ENCODE measurements around the gene PDIA5. TPM values are rescaled to one million over a fixed set of nuclear protein-coding genes. Genes with fewer than 3 reads are reported as not detected.
"Not testable (repeated sequence)": the region's sequence is repeated elsewhere in the genome, so short reads cannot be mapped to it uniquely, and the experiment has no call there.

The PDIA5 gene
- total RNA-seq, 1 donor from 2014 or later, result 28.5 TPM

- Mint-ChIP-seq H3K9me3 (no peaks in the 10 kb centered on the region), H3K4me1 (ENCODE audit: unreplicated experiment) (peaks cover 18% of the 10 kb centered on the region), H3K27me3 (no peaks in the 10 kb centered on the region), H3K27ac (no peak overlapping the region), H3K4me3 (no peak overlapping the region), H3K36me3 (peaks cover 29% of the 10 kb centered on the region)
- DNase-seq (ENCODE audit: extremely low spot score, unreplicated experiment), result no peak
- TF ChIP-seq CTCF (conservative IDR thresholded peaks at IDR 0.05), result no peak
Observed at GRCh38 chr3:123148772-123149171, 81.9 kb downstream of the PDIA5 start.

- no peak for DNase-seq (ENCODE audit: extremely low spot score, unreplicated experiment)
- no peak for TF ChIP-seq CTCF (conservative IDR thresholded peaks at IDR 0.05)
- Mint-ChIP-seq H3K27ac (no peak overlapping the region), H3K27me3 (no peaks in the 10 kb centered on the region), H3K4me1 (ENCODE audit: unreplicated experiment) (peaks cover 12% of the 10 kb centered on the region), H3K9me3 (no peaks in the 10 kb centered on the region), H3K4me3 (no peak overlapping the region), H3K36me3 (peaks cover 26% of the 10 kb centered on the region)
Observed at GRCh38 chr3:123149525-123149924, 82.7 kb downstream of the PDIA5 start.

- no peak for TF ChIP-seq CTCF (conservative IDR thresholded peaks at IDR 0.05)
- Mint-ChIP-seq H3K4me3 (no peak overlapping the region), H3K27ac (no peak overlapping the region), H3K9me3 (no peaks in the 10 kb centered on the region), H3K4me1 (ENCODE audit: unreplicated experiment) (peaks cover 12% of the 10 kb centered on the region), H3K36me3 (peaks cover 27% of the 10 kb centered on the region), H3K27me3 (no peaks in the 10 kb centered on the region)
- DNase-seq (ENCODE audit: extremely low spot score, unreplicated experiment), result no peak
Observed at GRCh38 chr3:123150449-123151215, 83.8 kb downstream of the PDIA5 start.

- Mint-ChIP-seq H3K27ac (no peak overlapping the region), H3K4me1 (ENCODE audit: unreplicated experiment) (peaks cover 12% of the 10 kb centered on the region), H3K4me3 (no peak overlapping the region), H3K27me3 (no peaks in the 10 kb centered on the region), H3K9me3 (no peaks in the 10 kb centered on the region), H3K36me3 (peaks cover 27% of the 10 kb centered on the region)
- DNase-seq (ENCODE audit: extremely low spot score, unreplicated experiment), result peak; percentile 62
- no peak for TF ChIP-seq CTCF (conservative IDR thresholded peaks at IDR 0.05)
Observed at GRCh38 chr3:123151251-123151705, 84.5 kb downstream of the PDIA5 start.

GRCh38 chr3:123151853-123152420 lies 85.1 kb downstream of the PDIA5 start:
- peaks cover 25% of the 10 kb centered on the region for H3K36me3 Mint-ChIP-seq
- H3K27me3 Mint-ChIP-seq, H3K4me3 Mint-ChIP-seq, H3K9me3 Mint-ChIP-seq: not testable (repeated sequence)
- H3K27ac Mint-ChIP-seq, result peak overlapping the region; percentile 56
- peaks cover 12% of the 10 kb centered on the region for H3K4me1 Mint-ChIP-seq (ENCODE audit: unreplicated experiment)
- peak; percentile 24 for DNase-seq (ENCODE audit: extremely low spot score, unreplicated experiment)

- no peak for TF ChIP-seq CTCF (conservative IDR thresholded peaks at IDR 0.05)
- no peaks in the 10 kb centered on the region for H3K9me3 Mint-ChIP-seq
- peaks cover 12% of the 10 kb centered on the region for H3K4me1 Mint-ChIP-seq (ENCODE audit: unreplicated experiment)
- H3K36me3 Mint-ChIP-seq, result peaks cover 25% of the 10 kb centered on the region
- peak; percentile 37 for DNase-seq (ENCODE audit: extremely low spot score, unreplicated experiment)
- no peak overlapping the region for H3K4me3 Mint-ChIP-seq
- H3K27ac Mint-ChIP-seq, result peak overlapping the region; percentile 42
- no peaks in the 10 kb centered on the region for H3K27me3 Mint-ChIP-seq
Observed at GRCh38 chr3:123152687-123153086, 85.9 kb downstream of the PDIA5 start.

All from type B pancreatic cell (in vitro differentiated cells).